MM.1S (cell line): ENCODE measurements around the gene VAMP2.

Experiments used
- DNase-seq: peaks from one replicate; pipeline ENCODE4 v3.0.0-alpha.2; 2015
- H2AFZ ChIP-seq: fragments of 300-600 bp; sonication (generic); 2 replicates; pipeline ENCODE4 v1.6.0; 2016; ENCODE audit warnings: antibody characterized with exemption, low read length
- H3F3A ChIP-seq: fragments of 300-600 bp; sonication (generic); 2 replicates; pipeline ENCODE4 v1.6.1; 2016; ENCODE audit warnings: mild to moderate bottlenecking, antibody characterized with exemption, low read length, moderate library complexity, mixed read lengths; ENCODE audit not compliant: insufficient read depth
- H3K27ac ChIP-seq: fragments of 300-600 bp; sonication (generic); 2 replicates; pipeline ENCODE4 v1.5.1; 2016; ENCODE audit warnings: mild to moderate bottlenecking, low read length
- H3K27me3 ChIP-seq: fragments of 300-600 bp; sonication (generic); replicated peaks from 2 replicates; pipeline ENCODE4 v1.6.0; 2016; ENCODE audit warnings: low read length; ENCODE audit not compliant: insufficient read depth
- H3K36me3 ChIP-seq: fragments of 300-600 bp; sonication (generic); replicated peaks from 2 replicates; pipeline ENCODE4 v1.6.1; 2016; ENCODE audit warnings: mild to moderate bottlenecking, low read length, mixed read lengths; ENCODE audit not compliant: insufficient read depth
- H3K4me1 ChIP-seq: fragments of 300-600 bp; sonication (generic); 2 replicates; pipeline ENCODE4 v1.6.1; 2016; ENCODE audit warnings: low read length, mixed read lengths
- H3K4me2 ChIP-seq: fragments of 300-600 bp; sonication (generic); 2 replicates; pipeline ENCODE4 v1.6.0; 2016; ENCODE audit warnings: low read depth, low read length
- H3K4me3 ChIP-seq: fragments of 300-600 bp; sonication (generic); 2 replicates; pipeline ENCODE4 v1.5.1; 2016; ENCODE audit warnings: low read length, mixed read lengths
- H3K79me2 ChIP-seq: fragments of 300-600 bp; sonication (generic); 2 replicates; pipeline ENCODE4 v1.6.1; 2016; ENCODE audit warnings: mixed run types, low read length, mixed read lengths
- H3K9ac ChIP-seq: fragments of 300-600 bp; sonication (generic); 2 replicates; pipeline ENCODE4 v1.6.1; 2016; ENCODE audit warnings: low read length, mixed read lengths
- H3K9me2 ChIP-seq: fragments of 300-600 bp; sonication (generic); replicated peaks from 2 replicates; pipeline ENCODE4 v1.6.1; 2016; ENCODE audit warnings: mild to moderate bottlenecking, low read length, mixed read lengths; ENCODE audit not compliant: insufficient read depth
- H3K9me3 ChIP-seq: fragments of 300-600 bp; sonication (generic); replicated peaks from 2 replicates; pipeline ENCODE4 v1.6.1; 2016; ENCODE audit warnings: mild to moderate bottlenecking, low read length, mixed read lengths; ENCODE audit not compliant: insufficient read depth
- H4K20me1 ChIP-seq: fragments of 300-600 bp; sonication (generic); 2 replicates; pipeline ENCODE4 v1.6.1; 2016; ENCODE audit warnings: mild to moderate bottlenecking, low read length, moderate library complexity, mixed read lengths; ENCODE audit not compliant: insufficient read depth
- CTCF ChIP-seq: fragments of 300-600 bp; sonication (generic); IDR thresholded peaks from 2 replicates; pipeline ENCODE4 v1.5.1; 2016; ENCODE audit warnings: antibody characterized with exemption, low read length, mixed read lengths
- EZH2 ChIP-seq: fragments of 300-600 bp; sonication (generic); optimal IDR thresholded peaks from 2 replicates; pipeline ENCODE3; 2017; ENCODE audit warnings: low read depth, mild to moderate bottlenecking, antibody characterized with exemption, low read length, mixed read lengths
- EZH2phosphoT487 ChIP-seq: fragments of 300-600 bp; sonication (generic); IDR thresholded peaks from 2 replicates; pipeline ENCODE4 v1.6.1; 2018; ENCODE audit warnings: antibody characterized with exemption, low read length

VAMP2 gene

GRCh38 chr17:8142887-8143580 is 19.7 kb downstream of the VAMP2 start:
- H3F3A ChIP-seq, result peaks cover 24% of the 10 kb centered on the region
- H3K27me3 ChIP-seq, result no peaks in the 10 kb centered on the region
- H4K20me1 ChIP-seq, result no peaks in the 10 kb centered on the region
- no peaks in the 10 kb centered on the region for H3K79me2 ChIP-seq
- no peak overlapping the region for H3K27ac ChIP-seq
- H2AFZ ChIP-seq, result no peak overlapping the region
- H3K9ac ChIP-seq, result no peak overlapping the region
- no peaks in the 10 kb centered on the region for H3K9me2 ChIP-seq
- H3K4me3 ChIP-seq, result no peak overlapping the region
- H3K4me1 ChIP-seq, result no peaks in the 10 kb centered on the region
- no peaks in the 10 kb centered on the region for H3K36me3 ChIP-seq
- no peak for DNase-seq
- no peaks in the 10 kb centered on the region for H3K9me3 ChIP-seq
- no peak for TF ChIP-seq CTCF
- no peak for TF ChIP-seq EZH2phosphoT487
- no peak for TF ChIP-seq EZH2
- no peak overlapping the region for H3K4me2 ChIP-seq

GRCh38 chr17:8142158-8142886 is 20.4 kb downstream of the VAMP2 start:
- no peaks in the 10 kb centered on the region for H3K9me3 ChIP-seq
- H3K9ac ChIP-seq, result no peak overlapping the region
- DNase-seq, result no peak
- TF ChIP-seq EZH2 (no peak), EZH2phosphoT487 (no peak), CTCF (no peak)
- H4K20me1 ChIP-seq, result no peaks in the 10 kb centered on the region
- no peaks in the 10 kb centered on the region for H3K79me2 ChIP-seq
- no peak overlapping the region for H3K4me2 ChIP-seq
- H3K27me3 ChIP-seq, result peaks cover 3% of the 10 kb centered on the region; the same call in 1 of the 2 replicates
- no peak overlapping the region for H2AFZ ChIP-seq
- no peak overlapping the region for H3K4me3 ChIP-seq
- no peaks in the 10 kb centered on the region for H3K36me3 ChIP-seq
- peaks cover 24% of the 10 kb centered on the region for H3F3A ChIP-seq
- no peak overlapping the region for H3K27ac ChIP-seq
- H3K4me1 ChIP-seq, result peaks cover 5% of the 10 kb centered on the region
- H3K9me2 ChIP-seq, result no peaks in the 10 kb centered on the region

GRCh38 chr17:8141741-8142140 is 21.0 kb downstream of the VAMP2 start:
- no peak overlapping the region for H3K9ac ChIP-seq
- no peaks in the 10 kb centered on the region for H4K20me1 ChIP-seq
- H3K9me2 ChIP-seq, result no peaks in the 10 kb centered on the region
- no peak for TF ChIP-seq EZH2
- no peak for TF ChIP-seq CTCF
- TF ChIP-seq EZH2phosphoT487, result no peak
- no peak for DNase-seq
- H3K4me1 ChIP-seq, result peaks cover 7% of the 10 kb centered on the region
- H3K36me3 ChIP-seq, result no peaks in the 10 kb centered on the region
- H3K4me2 ChIP-seq, result no peak overlapping the region
- H3K4me3 ChIP-seq, result no peak overlapping the region
- no peaks in the 10 kb centered on the region for H3K79me2 ChIP-seq
- H3F3A ChIP-seq, result peaks cover 24% of the 10 kb centered on the region
- H3K9me3 ChIP-seq, result no peaks in the 10 kb centered on the region
- H2AFZ ChIP-seq, result no peak overlapping the region
- H3K27me3 ChIP-seq, result peaks cover 6% of the 10 kb centered on the region; the same call in 1 of the 2 replicates
- H3K27ac ChIP-seq, result no peak overlapping the region
